HG03064 (cell line): Measurements from ENCODE around the gene RSBN1L.
"Not testable (repeated sequence)": the region's sequence is repeated elsewhere in the genome, so short reads cannot be mapped to it uniquely, and the experiment has no call there.

Experiments
- ATAC-seq: cut with Tn5 transposase; IDR thresholded peaks from one replicate; pipeline ENCODE4 v1.9.1; 2021; ENCODE audit warnings: low read depth; ENCODE audit not compliant: unreplicated experiment

RSBN1L gene

DNA sequence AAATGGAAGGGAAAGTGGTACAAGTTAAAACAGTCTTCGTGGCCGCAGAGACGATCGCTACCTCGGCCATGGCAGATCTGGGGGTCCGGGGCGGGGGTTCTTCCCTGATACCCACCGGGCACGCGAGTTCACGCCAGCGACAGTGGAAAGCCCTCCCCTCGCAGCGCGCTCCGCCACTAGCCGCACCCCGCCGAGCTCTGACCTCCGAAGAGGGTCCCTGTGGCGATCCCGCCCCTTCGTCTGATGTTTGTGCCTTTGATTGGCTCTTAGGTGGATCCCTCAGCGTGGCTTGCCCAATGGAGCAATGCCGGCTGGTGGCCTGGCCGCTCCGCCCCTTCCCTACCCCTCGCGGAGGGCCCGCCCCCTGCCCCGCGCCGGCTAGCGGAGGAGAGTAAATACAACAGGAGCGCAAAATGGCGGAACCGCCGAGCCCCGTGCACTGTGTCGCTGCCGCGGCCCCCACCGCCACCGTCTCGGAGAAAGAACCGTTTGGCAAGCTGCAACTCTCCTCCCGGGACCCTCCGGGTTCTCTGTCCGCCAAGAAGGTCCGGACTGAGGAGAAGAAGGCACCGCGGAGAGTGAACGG lies at the start of gene RSBN1L:
RSBN1L (plus strand) TSS at position 403 of the 586 bp plus-strand sequence; CDS start at position 414, 11 bp downstream.
- peak; percentile 95 for ATAC-seq

GRCh38 chr7:77648742-77649338 lies 47.4 kb upstream of the RSBN1L start:
- no peak for ATAC-seq

GRCh38 chr7:77649716-77650349 lies 46.4 kb upstream of the RSBN1L start:
- no peak for ATAC-seq

GRCh38 chr7:77651575-77652162 lies 44.6 kb upstream of the RSBN1L start:
- ATAC-seq = no peak

DNA sequence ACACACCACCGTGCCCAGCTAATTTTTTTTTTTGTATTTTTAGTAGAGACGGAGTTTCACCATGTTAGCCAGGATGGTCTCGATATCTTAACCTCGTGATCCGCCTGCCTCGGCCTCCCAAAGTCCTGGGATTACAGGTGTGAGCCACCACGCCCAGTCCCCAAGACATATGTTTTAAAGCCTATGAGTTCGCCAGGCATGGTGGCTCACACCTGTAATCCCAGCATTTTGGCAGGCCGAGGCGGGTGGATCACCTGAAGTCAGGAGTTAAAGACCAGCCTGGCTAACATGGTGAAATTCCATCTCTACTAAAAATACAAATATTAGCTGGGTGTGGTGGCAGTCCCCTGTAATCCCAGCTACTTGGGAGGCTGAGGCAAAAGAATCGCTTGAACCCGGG lies 43.4 kb upstream of the RSBN1L start:
- ATAC-seq = not testable (repeated sequence)

GRCh38 chr7:77653572-77653971 lies 42.7 kb upstream of the RSBN1L start:
- no peak for ATAC-seq

DNA sequence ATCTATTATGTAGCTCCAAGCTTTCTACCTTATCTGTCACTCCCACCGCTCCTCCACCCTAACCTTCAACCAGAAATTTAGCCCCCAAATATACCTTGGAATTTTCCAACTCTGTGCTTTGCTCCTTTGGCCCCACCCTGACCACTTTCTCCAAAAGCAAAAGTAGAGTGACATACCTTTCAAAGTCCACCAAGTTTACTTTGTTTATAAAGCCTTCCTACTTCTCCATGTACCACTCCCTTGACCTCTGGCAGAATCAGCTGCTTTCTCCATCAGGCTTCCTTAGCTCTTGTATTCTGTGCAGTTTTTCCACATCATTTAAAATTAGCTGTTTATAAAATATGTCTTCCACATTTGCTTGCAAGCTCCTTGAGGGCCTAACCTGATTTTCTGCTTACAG lies 40.9 kb upstream of the RSBN1L start:
- no peak for ATAC-seq

DNA sequence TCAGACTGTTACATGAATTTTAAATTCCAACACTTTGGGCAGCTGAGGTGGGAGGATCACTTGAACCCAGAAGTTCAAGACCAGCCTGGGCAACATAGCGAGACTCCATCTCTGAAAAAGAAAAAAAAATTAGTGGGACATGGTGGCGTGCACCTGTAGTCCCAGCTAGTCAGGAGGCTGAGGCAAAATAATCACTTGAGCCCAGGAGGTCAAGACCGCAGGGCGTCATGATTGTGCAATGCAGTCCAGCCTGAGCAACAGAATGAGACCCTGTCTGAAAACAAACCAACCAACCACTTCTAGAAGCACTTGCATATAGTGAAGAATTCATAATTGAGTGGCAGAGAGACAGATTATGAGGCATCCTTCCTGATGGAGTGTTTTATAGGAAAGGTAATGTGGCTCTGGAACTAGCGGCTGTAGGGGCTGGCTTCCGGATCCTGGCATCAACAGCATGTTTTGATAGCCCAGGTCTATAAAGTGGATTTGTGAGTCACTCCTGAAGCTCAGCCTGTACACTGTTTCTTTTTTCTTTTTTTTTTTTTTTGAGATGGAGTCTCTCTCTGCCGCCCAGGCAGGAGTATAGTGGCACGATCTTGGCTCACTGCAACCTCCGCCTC lies 40.3 kb upstream of the RSBN1L start:
- no peak for ATAC-seq

DNA sequence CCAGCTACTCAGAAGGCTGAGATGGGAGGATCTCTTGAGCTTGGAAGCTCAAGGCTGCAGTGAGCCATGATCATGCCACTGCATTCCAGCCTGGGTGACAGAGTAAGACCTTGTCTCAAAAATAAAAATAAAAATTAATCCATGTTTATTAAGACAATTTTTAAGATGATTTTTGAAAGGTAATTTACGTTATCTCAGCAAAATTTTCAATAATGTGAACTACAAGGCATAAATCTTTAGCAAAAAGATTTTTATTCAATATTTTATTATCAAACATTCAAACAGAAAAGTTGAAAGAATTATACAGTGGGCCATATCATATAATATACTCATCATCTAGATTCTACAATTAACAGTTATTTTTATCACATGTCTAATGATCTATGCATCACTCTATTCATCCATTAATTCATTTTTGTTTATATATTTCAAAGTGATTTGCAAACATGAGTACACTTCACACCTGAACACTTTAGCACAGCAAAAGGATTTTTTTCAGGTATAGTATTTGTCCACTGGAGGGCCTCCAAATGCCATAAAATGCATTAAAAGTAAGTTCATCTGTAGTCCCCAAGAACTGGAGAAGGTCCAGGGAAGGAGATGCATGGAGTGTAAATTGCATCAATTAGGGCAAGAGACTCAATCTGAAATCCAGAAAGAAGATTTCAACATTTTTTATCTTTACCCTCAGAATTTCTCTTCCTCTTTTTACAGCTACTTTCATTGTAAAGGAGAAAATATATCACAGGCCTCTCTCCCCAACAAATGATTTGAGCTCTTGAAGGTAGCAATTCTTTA lies 38.6 kb upstream of the RSBN1L start:
- ATAC-seq = no peak

DNA sequence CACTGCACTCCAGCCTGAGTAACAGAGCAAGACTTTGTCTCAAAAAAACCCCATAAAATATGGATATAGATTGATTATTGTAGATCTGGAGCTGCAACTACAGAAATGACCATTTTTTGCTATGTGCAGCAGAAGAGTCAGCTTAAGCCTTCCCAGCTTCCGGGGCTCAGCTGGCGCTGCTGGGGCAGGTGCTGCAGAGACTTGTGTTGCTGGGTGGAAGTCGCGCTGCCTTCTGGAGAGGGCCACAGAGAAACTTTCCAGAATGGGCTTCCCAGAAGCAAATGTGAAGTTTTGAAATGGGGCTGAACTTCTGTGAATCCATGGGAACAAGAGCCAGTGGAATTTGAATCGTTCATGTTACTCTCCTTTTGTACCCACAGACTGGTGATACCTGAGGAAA lies 37.3 kb upstream of the RSBN1L start:
- ATAC-seq = no peak

- no peak for ATAC-seq
Measured at GRCh38 chr7:77661816-77662215, 34.4 kb upstream of the RSBN1L start.

- no peak for ATAC-seq
Measured at GRCh38 chr7:77662869-77663268, 33.4 kb upstream of the RSBN1L start.

GRCh38 chr7:77664715-77665114 lies 31.5 kb upstream of the RSBN1L start:
- ATAC-seq = no peak

DNA sequence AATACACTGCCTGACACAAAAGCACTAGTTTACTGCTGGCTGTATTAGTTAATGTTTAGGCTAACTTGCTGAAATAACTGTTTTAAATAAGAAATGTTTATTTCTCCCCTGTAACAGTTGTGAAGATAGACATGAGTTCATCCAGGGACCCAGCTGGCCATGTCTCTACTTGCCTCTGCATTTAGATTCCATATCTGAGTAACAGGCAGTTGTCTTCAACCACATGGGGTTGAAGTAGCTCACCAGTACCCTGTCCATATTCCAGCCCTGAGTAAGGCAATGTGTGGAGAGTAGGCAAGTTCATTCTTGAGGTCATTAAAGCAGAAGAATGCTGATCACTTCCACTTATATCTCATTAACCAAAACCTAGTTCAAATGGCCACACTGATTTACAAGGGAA lies 31.1 kb upstream of the RSBN1L start:
- no peak for ATAC-seq

- ATAC-seq = no peak
Measured at GRCh38 chr7:77667459-77668086, 28.7 kb upstream of the RSBN1L start.

GRCh38 chr7:77674878-77675277 lies 21.4 kb upstream of the RSBN1L start:
- no peak for ATAC-seq

GRCh38 chr7:77679608-77680007 lies 16.7 kb upstream of the RSBN1L start:
- no peak for ATAC-seq

DNA sequence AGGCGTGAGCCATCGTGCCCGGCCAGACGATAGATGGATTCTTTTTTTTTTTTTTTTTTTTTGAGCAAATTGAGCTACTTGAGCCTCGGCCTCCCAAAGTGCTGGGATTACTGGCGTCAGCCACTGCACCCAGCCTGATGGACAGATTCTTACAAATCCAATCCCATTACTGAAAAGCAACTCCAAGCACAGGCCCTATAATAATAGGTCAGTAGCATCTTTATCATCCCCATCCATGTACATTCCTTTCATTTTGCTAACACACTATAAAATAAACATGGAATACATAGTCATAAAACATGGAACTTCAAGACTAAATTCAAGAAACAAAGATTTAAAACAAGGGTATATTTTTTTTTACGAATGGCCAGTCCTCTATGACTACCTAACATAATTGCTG lies 16.0 kb upstream of the RSBN1L start:
- ATAC-seq = no peak

- no peak for ATAC-seq
Measured at GRCh38 chr7:77684030-77684429, 12.2 kb upstream of the RSBN1L start.

- no peak for ATAC-seq
Measured at GRCh38 chr7:77685233-77685632, 11.0 kb upstream of the RSBN1L start.
